K562 (cell line): Measurements from ENCODE around the gene PITPNC1. TPM values are rescaled to one million over a fixed set of nuclear protein-coding genes. Genes with fewer than 3 reads are reported as not detected.

Source experiments
- polyA plus RNA-seq, 8 experiments: library from polyadenylated mRNA; depleted of rRNA in 4 of 8; stranded (reverse) in 5 of 8; unstranded in 3 of 8; fragments of >200 nt; fragmentation: Nextera tagmentation in 2 of 8; fragmentation: Illumina TruSeq in 1 of 8; extraction: Ambion mirVana in 2 of 8; extraction: Trizol in 1 of 8; gene quantifications; 2 replicates each; pipeline versions ENCODE4 v1.2.1 to v1.2.3, GENCODE V29; 2011 to 2014; ENCODE audit warnings: inconsistent platforms in 1 of 8, missing spikeins in 1 of 8
- total RNA-seq, 7 experiments: library from RNA; depleted of rRNA in 6 of 7; stranded (reverse); fragments of >200 nt in 6 of 7; fragmentation: Illumina TruSeq in 2 of 7; extraction: Trizol in 2 of 7; gene quantifications; 2 replicates each; pipeline versions ENCODE4 v1.2.1 to v1.2.3, GENCODE V29; 2011 to 2021; ENCODE audit warnings: low replicate concordance in 1 of 7
- TF ChIP-seq, protein P1 (sequence below): fragments of 450-650 bp; IDR thresholded peaks from 2 replicates; pipeline ENCODE4 v1.6.1; 2016; ENCODE audit warnings: mild to moderate bottlenecking, moderate library complexity
- TF ChIP-seq, protein P2 (sequence below): fragments of 250-450 bp; sonication (Bioruptor Pico); IDR thresholded peaks from 2 replicates; pipeline ENCODE4 v1.9.0; 2021; ENCODE audit warnings: mild to moderate bottlenecking

The PITPNC1 gene
- total and polyA plus RNA-seq, 9 of the 15 experiments (the other 6 are each of a cell fraction or from before 2014, with no cell fraction given) = 0.11 to 1.1 (median 0.65) TPM

DNA sequence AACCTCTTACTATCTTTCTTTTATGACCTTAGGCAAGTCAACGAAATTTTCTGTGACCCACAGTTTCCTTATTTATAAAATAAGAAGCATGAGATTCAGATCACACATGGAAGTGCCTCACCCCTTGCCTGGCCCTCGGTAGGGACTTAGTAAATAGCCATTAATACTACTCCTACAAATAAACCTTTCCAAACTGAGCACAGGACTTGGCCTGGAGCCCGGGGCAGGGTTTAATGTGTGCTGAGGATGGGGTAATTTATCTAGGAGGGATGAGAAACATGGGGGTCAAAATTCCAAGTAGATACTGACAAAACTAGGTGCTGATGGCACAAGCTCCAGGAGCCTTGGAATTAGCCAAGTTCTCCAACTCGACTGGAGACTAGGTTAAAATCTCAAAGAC lies 35.0 kb downstream of the PITPNC1 start (continued):
- TF ChIP-seq, protein P1, sequence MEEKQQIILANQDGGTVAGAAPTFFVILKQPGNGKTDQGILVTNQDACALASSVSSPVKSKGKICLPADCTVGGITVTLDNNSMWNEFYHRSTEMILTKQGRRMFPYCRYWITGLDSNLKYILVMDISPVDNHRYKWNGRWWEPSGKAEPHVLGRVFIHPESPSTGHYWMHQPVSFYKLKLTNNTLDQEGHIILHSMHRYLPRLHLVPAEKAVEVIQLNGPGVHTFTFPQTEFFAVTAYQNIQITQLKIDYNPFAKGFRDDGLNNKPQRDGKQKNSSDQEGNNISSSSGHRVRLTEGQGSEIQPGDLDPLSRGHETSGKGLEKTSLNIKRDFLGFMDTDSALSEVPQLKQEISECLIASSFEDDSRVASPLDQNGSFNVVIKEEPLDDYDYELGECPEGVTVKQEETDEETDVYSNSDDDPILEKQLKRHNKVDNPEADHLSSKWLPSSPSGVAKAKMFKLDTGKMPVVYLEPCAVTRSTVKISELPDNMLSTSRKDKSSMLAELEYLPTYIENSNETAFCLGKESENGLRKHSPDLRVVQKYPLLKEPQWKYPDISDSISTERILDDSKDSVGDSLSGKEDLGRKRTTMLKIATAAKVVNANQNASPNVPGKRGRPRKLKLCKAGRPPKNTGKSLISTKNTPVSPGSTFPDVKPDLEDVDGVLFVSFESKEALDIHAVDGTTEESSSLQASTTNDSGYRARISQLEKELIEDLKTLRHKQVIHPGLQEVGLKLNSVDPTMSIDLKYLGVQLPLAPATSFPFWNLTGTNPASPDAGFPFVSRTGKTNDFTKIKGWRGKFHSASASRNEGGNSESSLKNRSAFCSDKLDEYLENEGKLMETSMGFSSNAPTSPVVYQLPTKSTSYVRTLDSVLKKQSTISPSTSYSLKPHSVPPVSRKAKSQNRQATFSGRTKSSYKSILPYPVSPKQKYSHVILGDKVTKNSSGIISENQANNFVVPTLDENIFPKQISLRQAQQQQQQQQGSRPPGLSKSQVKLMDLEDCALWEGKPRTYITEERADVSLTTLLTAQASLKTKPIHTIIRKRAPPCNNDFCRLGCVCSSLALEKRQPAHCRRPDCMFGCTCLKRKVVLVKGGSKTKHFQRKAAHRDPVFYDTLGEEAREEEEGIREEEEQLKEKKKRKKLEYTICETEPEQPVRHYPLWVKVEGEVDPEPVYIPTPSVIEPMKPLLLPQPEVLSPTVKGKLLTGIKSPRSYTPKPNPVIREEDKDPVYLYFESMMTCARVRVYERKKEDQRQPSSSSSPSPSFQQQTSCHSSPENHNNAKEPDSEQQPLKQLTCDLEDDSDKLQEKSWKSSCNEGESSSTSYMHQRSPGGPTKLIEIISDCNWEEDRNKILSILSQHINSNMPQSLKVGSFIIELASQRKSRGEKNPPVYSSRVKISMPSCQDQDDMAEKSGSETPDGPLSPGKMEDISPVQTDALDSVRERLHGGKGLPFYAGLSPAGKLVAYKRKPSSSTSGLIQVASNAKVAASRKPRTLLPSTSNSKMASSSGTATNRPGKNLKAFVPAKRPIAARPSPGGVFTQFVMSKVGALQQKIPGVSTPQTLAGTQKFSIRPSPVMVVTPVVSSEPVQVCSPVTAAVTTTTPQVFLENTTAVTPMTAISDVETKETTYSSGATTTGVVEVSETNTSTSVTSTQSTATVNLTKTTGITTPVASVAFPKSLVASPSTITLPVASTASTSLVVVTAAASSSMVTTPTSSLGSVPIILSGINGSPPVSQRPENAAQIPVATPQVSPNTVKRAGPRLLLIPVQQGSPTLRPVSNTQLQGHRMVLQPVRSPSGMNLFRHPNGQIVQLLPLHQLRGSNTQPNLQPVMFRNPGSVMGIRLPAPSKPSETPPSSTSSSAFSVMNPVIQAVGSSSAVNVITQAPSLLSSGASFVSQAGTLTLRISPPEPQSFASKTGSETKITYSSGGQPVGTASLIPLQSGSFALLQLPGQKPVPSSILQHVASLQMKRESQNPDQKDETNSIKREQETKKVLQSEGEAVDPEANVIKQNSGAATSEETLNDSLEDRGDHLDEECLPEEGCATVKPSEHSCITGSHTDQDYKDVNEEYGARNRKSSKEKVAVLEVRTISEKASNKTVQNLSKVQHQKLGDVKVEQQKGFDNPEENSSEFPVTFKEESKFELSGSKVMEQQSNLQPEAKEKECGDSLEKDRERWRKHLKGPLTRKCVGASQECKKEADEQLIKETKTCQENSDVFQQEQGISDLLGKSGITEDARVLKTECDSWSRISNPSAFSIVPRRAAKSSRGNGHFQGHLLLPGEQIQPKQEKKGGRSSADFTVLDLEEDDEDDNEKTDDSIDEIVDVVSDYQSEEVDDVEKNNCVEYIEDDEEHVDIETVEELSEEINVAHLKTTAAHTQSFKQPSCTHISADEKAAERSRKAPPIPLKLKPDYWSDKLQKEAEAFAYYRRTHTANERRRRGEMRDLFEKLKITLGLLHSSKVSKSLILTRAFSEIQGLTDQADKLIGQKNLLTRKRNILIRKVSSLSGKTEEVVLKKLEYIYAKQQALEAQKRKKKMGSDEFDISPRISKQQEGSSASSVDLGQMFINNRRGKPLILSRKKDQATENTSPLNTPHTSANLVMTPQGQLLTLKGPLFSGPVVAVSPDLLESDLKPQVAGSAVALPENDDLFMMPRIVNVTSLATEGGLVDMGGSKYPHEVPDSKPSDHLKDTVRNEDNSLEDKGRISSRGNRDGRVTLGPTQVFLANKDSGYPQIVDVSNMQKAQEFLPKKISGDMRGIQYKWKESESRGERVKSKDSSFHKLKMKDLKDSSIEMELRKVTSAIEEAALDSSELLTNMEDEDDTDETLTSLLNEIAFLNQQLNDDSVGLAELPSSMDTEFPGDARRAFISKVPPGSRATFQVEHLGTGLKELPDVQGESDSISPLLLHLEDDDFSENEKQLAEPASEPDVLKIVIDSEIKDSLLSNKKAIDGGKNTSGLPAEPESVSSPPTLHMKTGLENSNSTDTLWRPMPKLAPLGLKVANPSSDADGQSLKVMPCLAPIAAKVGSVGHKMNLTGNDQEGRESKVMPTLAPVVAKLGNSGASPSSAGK = no peak
- TF ChIP-seq, protein P2, sequence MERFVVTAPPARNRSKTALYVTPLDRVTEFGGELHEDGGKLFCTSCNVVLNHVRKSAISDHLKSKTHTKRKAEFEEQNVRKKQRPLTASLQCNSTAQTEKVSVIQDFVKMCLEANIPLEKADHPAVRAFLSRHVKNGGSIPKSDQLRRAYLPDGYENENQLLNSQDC (CRISPR knock-in tag) = no peak
